Endothelial cell (in vitro differentiated cells): Measurements from ENCODE around the gene TTC7B. TPM values are rescaled to one million over a fixed set of nuclear protein-coding genes. Genes with fewer than 3 reads are reported as not detected.

ENCODE experiments used
- DNase-seq: peaks from one replicate; pipeline ENCODE4 v3.0.0; 2021; ENCODE audit warnings: low spot score
- H3K27ac Mint-ChIP-seq: one replicate; pipeline ENCODE4 v1.8.0; 2021; ENCODE audit warnings: mixed read lengths, inconsistent platforms; ENCODE audit not compliant: unreplicated experiment
- H3K27me3 Mint-ChIP-seq: one replicate; pipeline ENCODE4 v1.8.0; 2021; ENCODE audit warnings: mild to moderate bottlenecking, moderate library complexity, mixed read lengths, inconsistent platforms; ENCODE audit not compliant: unreplicated experiment
- H3K36me3 Mint-ChIP-seq: one replicate; pipeline ENCODE4 v1.8.0; 2021; ENCODE audit warnings: mild to moderate bottlenecking, low read depth, mixed read lengths, inconsistent platforms; ENCODE audit not compliant: unreplicated experiment
- H3K4me1 Mint-ChIP-seq: one replicate; pipeline ENCODE4 v1.8.0; 2021; ENCODE audit warnings: mild to moderate bottlenecking, mixed read lengths, inconsistent platforms; ENCODE audit not compliant: unreplicated experiment
- H3K4me3 Mint-ChIP-seq: one replicate; pipeline ENCODE4 v1.8.0; 2021; ENCODE audit warnings: mild to moderate bottlenecking, mixed read lengths, inconsistent platforms; ENCODE audit not compliant: unreplicated experiment
- H3K9me3 Mint-ChIP-seq: one replicate; pipeline ENCODE4 v1.8.0; 2021; ENCODE audit warnings: mixed read lengths, inconsistent platforms; ENCODE audit not compliant: unreplicated experiment
- CTCF ChIP-seq: fragments of 200-600 bp; sonication (generic); IDR thresholded peaks from one replicate; pipeline ENCODE4 v1.5.0; 2021; ENCODE audit warnings: antibody characterized with exemption; ENCODE audit not compliant: unreplicated experiment
- total RNA-seq: library from RNA; stranded (reverse); fragmentation: NEBNext Ultra II Directional; extraction: Animal tissue kit (Norgen Biotek cat#: 25700); gene quantifications from one replicate; pipeline ENCODE4 v1.2.1, GENCODE V29; 2021; ENCODE audit not compliant: unreplicated experiment

Gene TTC7B
- total RNA-seq, 1 donor from 2014 or later, result 93.5 TPM

GRCh38 chr14:90691627-90692026 is 124.6 kb downstream of the TTC7B start:
- H3K27me3 Mint-ChIP-seq, result no peaks in the 10 kb centered on the region
- H3K27ac Mint-ChIP-seq, result no peak overlapping the region
- H3K9me3 Mint-ChIP-seq, result no peaks in the 10 kb centered on the region
- H3K36me3 Mint-ChIP-seq, result peaks cover 10% of the 10 kb centered on the region
- H3K4me3 Mint-ChIP-seq, result no peak overlapping the region
- DNase-seq, result no peak
- TF ChIP-seq CTCF, result no peak
- H3K4me1 Mint-ChIP-seq, result peaks cover 2% of the 10 kb centered on the region

- no peak for DNase-seq
- Mint-ChIP-seq H3K9me3 (no peaks in the 10 kb centered on the region), H3K36me3 (peaks cover 18% of the 10 kb centered on the region), H3K27ac (no peak overlapping the region), H3K4me3 (no peak overlapping the region), H3K4me1 (peaks cover 4% of the 10 kb centered on the region), H3K27me3 (no peaks in the 10 kb centered on the region)
- TF ChIP-seq CTCF, result no peak
These were observed 128.6 kb downstream of the TTC7B start for GRCh38 chr14:90687680-90688079.

GRCh38 chr14:90682615-90683014 is 133.6 kb downstream of the TTC7B start:
- no peak overlapping the region for H3K27ac Mint-ChIP-seq
- H3K9me3 Mint-ChIP-seq, result no peaks in the 10 kb centered on the region
- peaks cover 13% of the 10 kb centered on the region for H3K36me3 Mint-ChIP-seq
- H3K4me1 Mint-ChIP-seq, result peaks cover 4% of the 10 kb centered on the region
- H3K4me3 Mint-ChIP-seq, result no peak overlapping the region
- H3K27me3 Mint-ChIP-seq, result no peaks in the 10 kb centered on the region
- TF ChIP-seq CTCF, result no peak
- DNase-seq, result no peak

- no peaks in the 10 kb centered on the region for H3K27me3 Mint-ChIP-seq
- no peak for DNase-seq
- no peak overlapping the region for H3K4me3 Mint-ChIP-seq
- H3K36me3 Mint-ChIP-seq, result peaks cover 8% of the 10 kb centered on the region
- H3K27ac Mint-ChIP-seq, result no peak overlapping the region
- peaks cover 4% of the 10 kb centered on the region for H3K4me1 Mint-ChIP-seq
- no peaks in the 10 kb centered on the region for H3K9me3 Mint-ChIP-seq
- TF ChIP-seq CTCF, result no peak
These were observed 134.3 kb downstream of the TTC7B start for GRCh38 chr14:90681929-90682328.

- Mint-ChIP-seq H3K4me1 (no peaks in the 10 kb centered on the region), H3K36me3 (peaks cover 20% of the 10 kb centered on the region)
These were observed 137.3 kb downstream of the TTC7B start for GRCh38 chr14:90678846-90679362.

More at GRCh38 chr14:90678846-90679362, 137.3 kb downstream of the TTC7B start:
- Mint-ChIP-seq H3K27ac (no peak overlapping the region), H3K9me3 (no peaks in the 10 kb centered on the region), H3K27me3 (no peaks in the 10 kb centered on the region), H3K4me3 (peak overlapping the region; percentile 45)
- no peak for DNase-seq
- no peak for TF ChIP-seq CTCF
